Neural cell (in vitro differentiated cells): ENCODE results near the gene MSL2. TPM values are rescaled to one million over a fixed set of nuclear protein-coding genes. Genes with fewer than 3 reads are reported as not detected.
"Not testable (repeated sequence)": the region's sequence is repeated elsewhere in the genome, so short reads cannot be mapped to it uniquely, and the experiment has no call there.

Experiments used
- H2AFZ ChIP-seq: fragments of 200-600, 300-800 bp; sonication (generic), shearing (Covaris generic); 2 replicates; pipeline ENCODE4 v1.6.0; 2014; ENCODE audit warnings: low read depth, mild to moderate bottlenecking, antibody characterized with exemption, low read length, moderate library complexity
- H3F3A ChIP-seq: fragments of 200-600 bp; shearing (Covaris generic); 2 replicates; pipeline ENCODE4 v1.6.1; 2016; ENCODE audit warnings: mild to moderate bottlenecking, moderate library complexity, mixed read lengths, antibody characterized with exemption, low read length; ENCODE audit not compliant: insufficient read depth, poor library complexity, severe bottlenecking
- H3K27ac ChIP-seq: fragments of 200-600, 300-800 bp; sonication (generic), shearing (Covaris generic); 2 replicates; pipeline ENCODE4 v1.5.1; 2014; ENCODE audit warnings: mild to moderate bottlenecking, low read length, moderate library complexity
- H3K27me3 ChIP-seq: fragments of 300-800, 200-600 bp; sonication (generic), shearing (Covaris generic); 2 replicates; pipeline ENCODE4 v1.6.0; 2014; ENCODE audit warnings: mild to moderate bottlenecking, low read depth, low read length, moderate library complexity; ENCODE audit not compliant: insufficient read depth
- H3K36me3 ChIP-seq: fragments of 300-800, 200-600 bp; sonication (generic), shearing (Covaris generic); 2 replicates; pipeline ENCODE4 v1.5.1; 2014; ENCODE audit warnings: mild to moderate bottlenecking, antibody characterized with exemption, low read length, moderate library complexity; ENCODE audit not compliant: insufficient read depth
- H3K4me2 ChIP-seq: fragments of 300-800, 200-600 bp; sonication (generic), shearing (Covaris generic); 2 replicates; pipeline ENCODE4 v1.6.0; 2014; ENCODE audit warnings: mild to moderate bottlenecking, low read length
- H3K4me3 ChIP-seq: fragments of 300-800, 200-600 bp; sonication (generic), shearing (Covaris generic); 2 replicates; pipeline ENCODE4 v1.5.1; 2014; ENCODE audit warnings: mild to moderate bottlenecking, low read length, moderate library complexity
- H3K79me2 ChIP-seq: fragments of 200-600 bp; shearing (Covaris generic); replicated peaks from 2 replicates; pipeline ENCODE4 v1.6.0; 2014; ENCODE audit warnings: mild to moderate bottlenecking, low read length, moderate library complexity; ENCODE audit not compliant: insufficient read depth
- H3K9ac ChIP-seq: fragments of 300-800, 200-600 bp; sonication (generic), shearing (Covaris generic); 2 replicates; pipeline ENCODE4 v1.6.1; 2016; ENCODE audit warnings: mild to moderate bottlenecking, low read length, mixed read lengths
- H3K9me2 ChIP-seq: fragments of 200-600 bp; shearing (Covaris generic); 2 replicates; pipeline ENCODE4 v1.6.1; 2016; ENCODE audit warnings: mild to moderate bottlenecking, low read length, mixed read lengths; ENCODE audit not compliant: insufficient read depth
- H3K9me3 ChIP-seq: fragments of 200-600, 300-800 bp; sonication (generic), shearing (Covaris generic); 2 replicates; pipeline ENCODE4 v1.6.1; 2016; ENCODE audit warnings: mild to moderate bottlenecking, mixed run types, low read length, moderate library complexity, mixed read lengths
- H4K20me1 ChIP-seq: fragments of 200-600 bp; shearing (Covaris generic); 2 replicates; pipeline ENCODE4 v1.6.1; 2016; ENCODE audit warnings: mild to moderate bottlenecking, mixed run types; ENCODE audit not compliant: insufficient read depth
- EP300 ChIP-seq: fragments of 450-650 bp; conservative IDR thresholded peaks from 2 replicates; pipeline ENCODE4 v1.6.1; 2014; ENCODE audit warnings: antibody characterized with exemption, mild to moderate bottlenecking, moderate library complexity; ENCODE audit not compliant: poor library complexity, severe bottlenecking
- EZH2 ChIP-seq: fragments of 200-600, 300-800 bp; shearing (Covaris generic), sonication (generic); IDR thresholded peaks from 2 replicates; pipeline ENCODE4 v1.6.1; 2014; ENCODE audit warnings: antibody characterized with exemption, low read length, borderline replicate concordance, mild to moderate bottlenecking; ENCODE audit not compliant: insufficient read depth, poor library complexity, severe bottlenecking
- MXI1 ChIP-seq: fragments of 450-650 bp; conservative IDR thresholded peaks from 2 replicates; pipeline ENCODE4 v1.6.1; 2014; ENCODE audit warnings: antibody characterized with exemption, mild to moderate bottlenecking; ENCODE audit not compliant: poor library complexity, severe bottlenecking
- POLR2AphosphoS5 ChIP-seq: IDR thresholded peaks from 2 replicates; pipeline ENCODE4 v1.6.1; 2012
- RAD21 ChIP-seq: fragments of 450-650 bp; conservative IDR thresholded peaks from 2 replicates; pipeline ENCODE4 v1.6.1; 2014; ENCODE audit warnings: antibody characterized with exemption, mild to moderate bottlenecking, moderate library complexity
- REST ChIP-seq: IDR thresholded peaks from 2 replicates; pipeline ENCODE4 v1.6.1; 2012; ENCODE audit warnings: borderline replicate concordance
- SMC3 ChIP-seq: fragments of 450-650 bp; conservative IDR thresholded peaks from 2 replicates; pipeline ENCODE4 v1.6.1; 2014; ENCODE audit warnings: antibody characterized with exemption, mild to moderate bottlenecking, moderate library complexity; ENCODE audit not compliant: poor library complexity
- TAF1 ChIP-seq: IDR thresholded peaks from 2 replicates; pipeline ENCODE4 v1.6.1; 2012; ENCODE audit warnings: low read depth
- polyA plus RNA-seq: library from polyadenylated mRNA; depleted of rRNA; stranded (reverse); fragments of >200 nt; gene quantifications from 2 replicates; pipeline ENCODE4 v1.2.3, GENCODE V29; 2014

Gene MSL2
- polyA plus RNA-seq, 1 donor from 2014 or later = 12.8 TPM

- peaks cover 70% of the 10 kb centered on the region for H3K79me2 ChIP-seq
- H3K4me2 ChIP-seq = peak overlapping the region; percentile 83
- TF ChIP-seq POLR2AphosphoS5 (no peak), RAD21 (no peak), REST (no peak), TAF1 (no peak)
- H3K27me3 ChIP-seq = no peaks in the 10 kb centered on the region
- H3K9me2 ChIP-seq = no peaks in the 10 kb centered on the region
- H3K27ac ChIP-seq = no peak overlapping the region
- peaks cover 31% of the 10 kb centered on the region for H4K20me1 ChIP-seq
- peaks cover 7% of the 10 kb centered on the region for H3F3A ChIP-seq
- H3K9me3 ChIP-seq = no peaks in the 10 kb centered on the region
- H3K36me3 ChIP-seq = no peaks in the 10 kb centered on the region
- H3K4me3 ChIP-seq = peak overlapping the region; percentile 93
- H2AFZ ChIP-seq = no peak overlapping the region
- H3K9ac ChIP-seq = peak overlapping the region; percentile 91
These were observed 2.7 kb downstream of the MSL2 start for GRCh38 chr3:136193278-136194054.

- no peak for TF ChIP-seq SMC3
- no peak for TF ChIP-seq MXI1
- no peak for TF ChIP-seq TAF1
- TF ChIP-seq EP300 = no peak
- TF ChIP-seq EZH2 = no peak
- no peak for TF ChIP-seq RAD21
- no peak for TF ChIP-seq REST
- Histone ChIP-seq H3K27me3 (no peaks in the 10 kb centered on the region), H3K9me3 (no peaks in the 10 kb centered on the region), H3K9me2 (no peaks in the 10 kb centered on the region), H2AFZ (no peak overlapping the region), H3K36me3 (no peaks in the 10 kb centered on the region), H3K79me2 (peaks cover 76% of the 10 kb centered on the region), H3K27ac (no peak overlapping the region), H4K20me1 (peaks cover 31% of the 10 kb centered on the region), H3K9ac (peak overlapping the region; percentile 91), H3K4me3 (peak overlapping the region; percentile 93), H3F3A (peaks cover under 1% of the 10 kb centered on the region), H3K4me2 (peak overlapping the region; percentile 83)
These were observed 3.3 kb downstream of the MSL2 start for GRCh38 chr3:136192831-136193230.

GRCh38 chr3:136192195-136192594 is 3.9 kb downstream of the MSL2 start:
- H3K27me3 ChIP-seq, H3K9ac ChIP-seq, H3K9me3 ChIP-seq, H2AFZ ChIP-seq, H3F3A ChIP-seq, H3K27ac ChIP-seq, H3K36me3 ChIP-seq, H3K9me2 ChIP-seq: not testable (repeated sequence)
- H3K4me3 ChIP-seq = peak overlapping the region; percentile 93
- peaks cover 31% of the 10 kb centered on the region for H4K20me1 ChIP-seq
- H3K79me2 ChIP-seq = peaks cover 83% of the 10 kb centered on the region
- peak overlapping the region; percentile 83 for H3K4me2 ChIP-seq
